HEK293 (cell line): ENCODE data around the gene CBFA2T2.

ENCODE experiments used
- ZNF175 ChIP-seq: fragments of 450-650 bp; formaldehyde crosslinking; IDR thresholded peaks from 2 replicates; pipeline ENCODE4 v1.5.1; 2016; ENCODE audit warnings: missing biosample characterization, missing genetic modification characterization
- TF ChIP-seq, protein P1 (sequence below): fragments of 450-650 bp; formaldehyde crosslinking; IDR thresholded peaks from 2 replicates; pipeline ENCODE4 v1.5.1; 2016; ENCODE audit warnings: missing biosample characterization, missing genetic modification characterization
- TF ChIP-seq, protein P2 (sequence below): fragments of 450-650 bp; formaldehyde crosslinking; IDR thresholded peaks from 2 replicates; pipeline ENCODE4 v1.5.1; 2016; ENCODE audit warnings: missing biosample characterization, missing genetic modification characterization, borderline replicate concordance

DNA sequence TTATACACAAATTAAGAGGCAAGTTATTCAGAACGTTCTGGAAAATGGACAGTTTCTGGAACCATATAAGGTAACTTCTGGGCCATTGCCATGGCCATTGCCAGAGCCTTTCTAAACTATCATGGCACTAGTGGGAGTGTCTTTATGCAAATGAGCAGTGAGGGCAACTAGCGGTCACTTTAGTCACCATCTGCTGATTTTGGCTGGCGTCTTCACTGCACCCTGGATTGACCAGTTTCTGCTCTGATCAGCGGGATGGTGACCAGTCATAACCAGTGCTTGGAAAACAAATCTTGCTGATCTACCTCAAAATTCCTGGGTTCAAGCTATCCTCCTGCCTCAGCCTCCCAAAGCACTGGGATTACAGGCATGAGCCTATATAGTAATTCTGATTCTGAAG is 39.0 kb upstream of the CBFA2T2 start:
- no peak for TF ChIP-seq ZNF175 (tag by site-specific recombination)
- TF ChIP-seq, protein P1, sequence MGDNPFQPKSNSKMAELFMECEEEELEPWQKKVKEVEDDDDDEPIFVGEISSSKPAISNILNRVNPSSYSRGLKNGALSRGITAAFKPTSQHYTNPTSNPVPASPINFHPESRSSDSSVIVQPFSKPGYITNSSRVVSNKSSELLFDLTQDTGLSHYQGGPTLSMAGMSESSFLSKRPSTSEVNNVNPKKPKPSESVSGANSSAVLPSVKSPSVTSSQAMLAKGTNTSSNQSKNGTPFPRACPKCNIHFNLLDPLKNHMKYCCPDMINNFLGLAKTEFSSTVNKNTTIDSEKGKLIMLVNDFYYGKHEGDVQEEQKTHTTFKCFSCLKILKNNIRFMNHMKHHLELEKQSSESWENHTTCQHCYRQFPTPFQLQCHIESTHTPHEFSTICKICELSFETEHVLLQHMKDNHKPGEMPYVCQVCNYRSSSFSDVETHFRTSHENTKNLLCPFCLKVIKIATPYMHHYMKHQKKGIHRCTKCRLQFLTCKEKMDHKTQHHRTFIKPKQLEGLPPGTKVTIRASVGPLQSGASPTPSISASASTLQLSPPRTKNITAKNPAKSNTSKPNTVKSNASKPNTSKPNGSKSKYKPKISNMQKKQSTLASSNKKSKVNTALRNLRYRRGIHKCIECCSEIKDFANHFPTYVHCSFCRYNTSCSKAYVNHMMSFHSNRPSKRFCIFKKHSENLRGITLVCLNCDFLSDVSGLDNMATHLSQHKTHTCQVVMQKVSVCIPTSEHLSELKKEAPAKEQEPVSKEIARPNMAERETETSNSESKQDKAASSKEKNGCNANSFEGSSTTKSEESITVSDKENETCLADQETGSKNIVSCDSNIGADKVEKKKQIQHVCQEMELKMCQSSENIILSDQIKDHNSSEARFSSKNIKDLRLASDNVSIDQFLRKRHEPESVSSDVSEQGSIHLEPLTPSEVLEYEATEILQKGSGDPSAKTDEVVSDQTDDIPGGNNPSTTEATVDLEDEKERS (tag by site-specific recombination) = no peak
- TF ChIP-seq, protein P2, sequence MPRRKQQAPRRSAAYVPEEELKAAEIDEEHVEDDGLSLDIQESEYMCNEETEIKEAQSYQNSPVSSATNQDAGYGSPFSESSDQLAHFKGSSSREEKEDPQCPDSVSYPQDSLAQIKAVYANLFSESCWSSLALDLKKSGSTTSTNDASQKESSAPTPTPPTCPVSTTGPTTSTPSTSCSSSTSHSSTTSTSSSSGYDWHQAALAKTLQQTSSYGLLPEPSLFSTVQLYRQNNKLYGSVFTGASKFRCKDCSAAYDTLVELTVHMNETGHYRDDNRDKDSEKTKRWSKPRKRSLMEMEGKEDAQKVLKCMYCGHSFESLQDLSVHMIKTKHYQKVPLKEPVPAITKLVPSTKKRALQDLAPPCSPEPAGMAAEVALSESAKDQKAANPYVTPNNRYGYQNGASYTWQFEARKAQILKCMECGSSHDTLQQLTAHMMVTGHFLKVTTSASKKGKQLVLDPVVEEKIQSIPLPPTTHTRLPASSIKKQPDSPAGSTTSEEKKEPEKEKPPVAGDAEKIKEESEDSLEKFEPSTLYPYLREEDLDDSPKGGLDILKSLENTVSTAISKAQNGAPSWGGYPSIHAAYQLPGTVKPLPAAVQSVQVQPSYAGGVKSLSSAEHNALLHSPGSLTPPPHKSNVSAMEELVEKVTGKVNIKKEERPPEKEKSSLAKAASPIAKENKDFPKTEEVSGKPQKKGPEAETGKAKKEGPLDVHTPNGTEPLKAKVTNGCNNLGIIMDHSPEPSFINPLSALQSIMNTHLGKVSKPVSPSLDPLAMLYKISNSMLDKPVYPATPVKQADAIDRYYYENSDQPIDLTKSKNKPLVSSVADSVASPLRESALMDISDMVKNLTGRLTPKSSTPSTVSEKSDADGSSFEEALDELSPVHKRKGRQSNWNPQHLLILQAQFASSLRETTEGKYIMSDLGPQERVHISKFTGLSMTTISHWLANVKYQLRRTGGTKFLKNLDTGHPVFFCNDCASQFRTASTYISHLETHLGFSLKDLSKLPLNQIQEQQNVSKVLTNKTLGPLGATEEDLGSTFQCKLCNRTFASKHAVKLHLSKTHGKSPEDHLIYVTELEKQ (tag by site-specific recombination) = no peak
